ENCODE data around the gene KLF6. TPM values are rescaled to one million over a fixed set of nuclear protein-coding genes. Genes with fewer than 3 reads are reported as not detected.

Gene KLF6
- total RNA-seq, 1 donor from 2014 or later, result 319 TPM

DNA sequence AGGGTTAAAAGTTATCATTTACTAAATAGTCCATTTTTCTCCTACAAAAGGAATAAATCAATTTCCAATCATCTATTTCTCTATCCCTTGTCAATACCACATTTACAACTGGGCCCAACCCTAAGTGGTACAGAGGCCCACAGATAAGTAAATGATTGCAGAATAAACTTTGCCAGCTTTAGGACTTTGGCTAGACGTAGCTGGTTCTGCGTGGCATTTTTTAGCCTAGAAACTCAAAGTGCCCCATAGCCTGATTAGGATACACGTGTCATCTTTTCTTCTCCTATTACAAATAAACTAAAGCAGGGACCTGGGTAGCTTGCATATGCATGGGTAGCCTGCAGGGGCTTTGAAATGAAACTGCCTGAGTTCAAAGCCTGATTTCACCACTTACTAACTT is 56.4 kb downstream of the KLF6 start:
- Histone ChIP-seq H3K4me3 (ENCODE audit: insufficient read depth, low read depth, low read length) (no peak overlapping the region), H3K9ac (ENCODE audit: low read length) (no peak overlapping the region), H3K36me3 (ENCODE audit: insufficient read depth, low read length) (no peaks in the 10 kb centered on the region), H3K79me2 (ENCODE audit: insufficient read depth, low read length) (no peaks in the 10 kb centered on the region), H2AFZ (ENCODE audit: low read depth, low read length) (no peak overlapping the region), H4K20me1 (ENCODE audit: insufficient read depth, low read length) (no peaks in the 10 kb centered on the region), H3K4me2 (ENCODE audit: low read length) (no peak overlapping the region), H3K27ac (ENCODE audit: low read depth, low read length) (no peak overlapping the region), H3K27me3 (ENCODE audit: insufficient read depth, low read length) (no peaks in the 10 kb centered on the region), H3K4me1 (ENCODE audit: insufficient read depth, low read length) (no peaks in the 10 kb centered on the region), H3K9me3 (ENCODE audit: insufficient read depth, low read depth, low read length) (no peaks in the 10 kb centered on the region)
- H3K27ac Mint-ChIP-seq (ENCODE audit: unreplicated experiment), result no peak overlapping the region
- DNase-seq (ENCODE audit: low read depth) (no peak), FAIRE-seq (no peak)
- no peak overlapping the region for H3K4me3 Mint-ChIP-seq (ENCODE audit: unreplicated experiment)
- no peak for TF ChIP-seq CTCF (IDR thresholded peaks at IDR 0.05; ENCODE audit: insufficient read depth, low read depth, low read length)
- no peak for TF ChIP-seq EZH2 (IDR thresholded peaks at IDR 0.05; ENCODE audit: insufficient read depth, low read length)
- H3K36me3 Mint-ChIP-seq (ENCODE audit: low read depth, unreplicated experiment), result no peaks in the 10 kb centered on the region
- peaks cover 4% of the 10 kb centered on the region for H3K4me1 Mint-ChIP-seq (ENCODE audit: low read depth, unreplicated experiment)
- no peaks in the 10 kb centered on the region for H3K9me3 Mint-ChIP-seq (ENCODE audit: unreplicated experiment)
- H3K27me3 Mint-ChIP-seq (ENCODE audit: low read depth, unreplicated experiment), result no peaks in the 10 kb centered on the region

DNA sequence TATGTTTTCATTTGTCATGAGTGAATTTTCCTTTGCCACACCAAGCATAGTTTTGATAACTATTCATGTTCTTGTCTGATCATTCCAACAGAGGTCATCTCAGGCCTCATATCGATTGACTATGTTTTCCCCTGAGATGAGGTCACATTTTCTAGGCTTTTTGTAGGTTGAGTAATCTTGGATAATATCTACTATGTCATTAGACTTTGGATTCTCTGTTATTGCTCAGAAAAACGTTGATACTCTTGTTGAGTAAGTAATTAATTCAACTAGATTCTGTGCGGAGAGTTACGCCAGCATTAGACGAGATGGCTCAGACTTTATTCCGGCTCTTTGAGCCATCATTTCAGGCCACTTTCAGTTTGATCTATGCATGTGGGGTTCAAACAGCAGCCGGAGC is 57.7 kb downstream of the KLF6 start:
- Mint-ChIP-seq H3K36me3 (ENCODE audit: low read depth, unreplicated experiment) (no peaks in the 10 kb centered on the region), H3K4me1 (ENCODE audit: low read depth, unreplicated experiment) (peaks cover 6% of the 10 kb centered on the region), H3K27ac (ENCODE audit: unreplicated experiment) (no peak overlapping the region), H3K4me3 (ENCODE audit: unreplicated experiment) (no peak overlapping the region), H3K9me3 (ENCODE audit: unreplicated experiment) (peaks cover 1% of the 10 kb centered on the region), H3K27me3 (ENCODE audit: low read depth, unreplicated experiment) (peaks cover 2% of the 10 kb centered on the region)
- H3K27me3 ChIP-seq (ENCODE audit: insufficient read depth, low read length), result no peaks in the 10 kb centered on the region
- H3K4me2 ChIP-seq (ENCODE audit: low read length), result no peak overlapping the region
- H2AFZ ChIP-seq (ENCODE audit: low read depth, low read length), result no peak overlapping the region
- H3K4me3 ChIP-seq (ENCODE audit: insufficient read depth, low read depth, low read length), result no peak overlapping the region
- H3K9me3 ChIP-seq (ENCODE audit: insufficient read depth, low read depth, low read length), result no peaks in the 10 kb centered on the region
- H3K4me1 ChIP-seq (ENCODE audit: insufficient read depth, low read length), result no peaks in the 10 kb centered on the region
- no peaks in the 10 kb centered on the region for H3K79me2 ChIP-seq (ENCODE audit: insufficient read depth, low read length)
- H3K9ac ChIP-seq (ENCODE audit: low read length), result no peak overlapping the region
- FAIRE-seq (peak; percentile 20), DNase-seq (ENCODE audit: low read depth) (no peak)
- H3K27ac ChIP-seq (ENCODE audit: low read depth, low read length), result no peak overlapping the region
- H3K36me3 ChIP-seq (ENCODE audit: insufficient read depth, low read length), result no peaks in the 10 kb centered on the region
- no peaks in the 10 kb centered on the region for H4K20me1 ChIP-seq (ENCODE audit: insufficient read depth, low read length)
- TF ChIP-seq CTCF (IDR thresholded peaks at IDR 0.05; ENCODE audit: insufficient read depth, low read depth, low read length) (no peak), EZH2 (IDR thresholded peaks at IDR 0.05; ENCODE audit: insufficient read depth, low read length) (no peak)

All from astrocyte (in vitro differentiated cells and primary cell).